Measurements from ENCODE around the gene FSHR.

- TF ChIP-seq CTCF (conservative IDR thresholded peaks at IDR 0.05) = no peak
- TF ChIP-seq EZH2 (IDR thresholded peaks at IDR 0.05; ENCODE audit: low read depth) = no peak
Measured at GRCh38 chr2:49165662-49166061, 11.3 kb upstream of the FSHR start.

Data from PC-9 (cell line).